ENCODE results near the gene IL20RB. TPM values are rescaled to one million over a fixed set of nuclear protein-coding genes. Genes with fewer than 3 reads are reported as not detected.

Gene IL20RB
- 100 to 1,000 TPM; 257 to 288 (median 273) TPM for total RNA-seq

DNA sequence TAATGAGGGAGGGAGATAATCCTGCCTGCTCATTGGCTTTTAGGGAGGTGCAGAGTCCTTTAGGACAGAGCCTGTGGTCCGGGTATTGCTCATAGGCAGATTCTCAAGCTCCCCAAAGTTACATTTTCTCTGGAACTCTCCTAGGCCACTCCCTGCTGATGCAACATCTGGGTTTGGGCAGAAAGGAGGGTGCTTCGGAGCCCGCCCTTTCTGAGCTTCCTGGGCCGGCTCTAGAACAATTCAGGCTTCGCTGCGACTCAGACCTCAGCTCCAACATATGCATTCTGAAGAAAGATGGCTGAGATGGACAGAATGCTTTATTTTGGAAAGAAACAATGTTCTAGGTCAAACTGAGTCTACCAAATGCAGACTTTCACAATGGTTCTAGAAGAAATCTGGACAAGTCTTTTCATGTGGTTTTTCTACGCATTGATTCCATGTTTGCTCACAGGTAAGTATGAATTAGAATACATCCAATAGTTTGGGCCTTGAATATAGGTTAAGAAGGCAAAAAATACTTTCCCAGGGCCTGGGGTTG lies at the start of gene IL20RB:
TSS of gene IL20RB (plus strand) at position 233 of the 538 bp plus-strand sequence. CDS start at position 364, 131 bp downstream.
- peak; percentile 69 to 92 for DNase-seq (ENCODE audit: low spot score in 2 of 2)
- H3K4me3 ChIP-seq (ENCODE audit: low read depth, poor library complexity, severe bottlenecking) = peak within 1 kb of the TSS; percentile 0
- TF ChIP-seq, protein P1, sequence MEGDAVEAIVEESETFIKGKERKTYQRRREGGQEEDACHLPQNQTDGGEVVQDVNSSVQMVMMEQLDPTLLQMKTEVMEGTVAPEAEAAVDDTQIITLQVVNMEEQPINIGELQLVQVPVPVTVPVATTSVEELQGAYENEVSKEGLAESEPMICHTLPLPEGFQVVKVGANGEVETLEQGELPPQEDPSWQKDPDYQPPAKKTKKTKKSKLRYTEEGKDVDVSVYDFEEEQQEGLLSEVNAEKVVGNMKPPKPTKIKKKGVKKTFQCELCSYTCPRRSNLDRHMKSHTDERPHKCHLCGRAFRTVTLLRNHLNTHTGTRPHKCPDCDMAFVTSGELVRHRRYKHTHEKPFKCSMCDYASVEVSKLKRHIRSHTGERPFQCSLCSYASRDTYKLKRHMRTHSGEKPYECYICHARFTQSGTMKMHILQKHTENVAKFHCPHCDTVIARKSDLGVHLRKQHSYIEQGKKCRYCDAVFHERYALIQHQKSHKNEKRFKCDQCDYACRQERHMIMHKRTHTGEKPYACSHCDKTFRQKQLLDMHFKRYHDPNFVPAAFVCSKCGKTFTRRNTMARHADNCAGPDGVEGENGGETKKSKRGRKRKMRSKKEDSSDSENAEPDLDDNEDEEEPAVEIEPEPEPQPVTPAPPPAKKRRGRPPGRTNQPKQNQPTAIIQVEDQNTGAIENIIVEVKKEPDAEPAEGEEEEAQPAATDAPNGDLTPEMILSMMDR (IDR thresholded peaks at IDR 0.05) = no peak
- no peak for TF ChIP-seq POLR2A (IDR thresholded peaks at IDR 0.05)
- intact Hi-C loops (cut with DNase I; ENCODE audit: low total_unique reads) = no loop called here
- 35 to 49% methylated on average over 7 of the region's 7 CpGs for WGBS, 2 donors

GRCh38 chr3:136908297-136908696 lies 49.5 kb upstream of the IL20RB start:
- H3K4me3 ChIP-seq (ENCODE audit: low read depth, poor library complexity, severe bottlenecking) = no peak overlapping the region
- 92 to 95% methylated on average over 2 of the region's 2 CpGs for WGBS, 2 donors
- no peak for DNase-seq (ENCODE audit: low spot score in 2 of 2)
- intact Hi-C loops (cut with DNase I; ENCODE audit: low total_unique reads) = no loop called here
- TF ChIP-seq, protein P1 (IDR thresholded peaks at IDR 0.05) = no peak
- TF ChIP-seq POLR2A (IDR thresholded peaks at IDR 0.05) = no peak

- WGBS, 2 donors = 63 to 68% methylated on average over 4 of the region's 4 CpGs
- DNase-seq (ENCODE audit: low spot score in 2 of 2) = no peak
- TF ChIP-seq, protein P1 (IDR thresholded peaks at IDR 0.05) = no peak
- TF ChIP-seq POLR2A (IDR thresholded peaks at IDR 0.05) = no peak
- no peak overlapping the region for H3K4me3 ChIP-seq (ENCODE audit: low read depth, poor library complexity, severe bottlenecking)
- intact Hi-C loops (cut with DNase I; ENCODE audit: low total_unique reads) = no loop called here
These were observed 48.6 kb upstream of the IL20RB start for GRCh38 chr3:136909187-136909586.

DNA sequence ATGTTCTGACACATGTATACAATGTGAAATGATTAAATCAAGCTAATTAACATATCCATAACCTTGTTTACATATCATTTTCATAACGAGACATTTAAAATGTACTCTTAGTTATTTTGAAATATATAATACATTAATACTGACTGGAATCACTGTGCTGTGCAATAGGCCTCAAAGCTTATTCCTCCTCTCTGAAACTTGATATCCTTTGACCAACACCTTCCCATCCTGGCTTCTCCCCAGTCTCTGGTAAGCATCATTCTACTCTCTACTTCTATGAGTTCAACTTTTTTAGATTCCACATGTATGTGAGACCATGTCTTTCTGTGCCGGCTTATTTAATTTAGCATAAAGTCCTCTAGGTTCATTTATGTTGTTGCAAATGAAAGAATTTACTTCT lies 47.1 kb upstream of the IL20RB start:
- WGBS, 2 donors = 90% methylated on average over 2 of the region's 2 CpGs
- no peak for DNase-seq (ENCODE audit: low spot score in 2 of 2)
- intact Hi-C loops (cut with DNase I; ENCODE audit: low total_unique reads) = loop anchor here (10.0 kb wide), 1 partner anchor 46 kb away; the partner anchor contains the start of gene NCK1
- TF ChIP-seq POLR2A (IDR thresholded peaks at IDR 0.05) = no peak
- TF ChIP-seq, protein P1 (IDR thresholded peaks at IDR 0.05) = no peak
- no peak overlapping the region for H3K4me3 ChIP-seq (ENCODE audit: low read depth, poor library complexity, severe bottlenecking)

GRCh38 chr3:136913168-136913567 lies 44.6 kb upstream of the IL20RB start:
- TF ChIP-seq, protein P1 (IDR thresholded peaks at IDR 0.05) = no peak
- TF ChIP-seq POLR2A (IDR thresholded peaks at IDR 0.05) = no peak
- no peak overlapping the region for H3K4me3 ChIP-seq (ENCODE audit: low read depth, poor library complexity, severe bottlenecking)
- intact Hi-C loops (cut with DNase I; ENCODE audit: low total_unique reads) = loop anchor here (10.0 kb wide), 1 partner anchor 48 kb away; the partner anchor contains the start of gene NCK1
- DNase-seq (ENCODE audit: low spot score in 2 of 2) = no peak
- 100% methylated on average over 1 of the region's 1 CpG for WGBS, 2 donors

GRCh38 chr3:136914739-136915138 lies 43.0 kb upstream of the IL20RB start:
- H3K4me3 ChIP-seq (ENCODE audit: low read depth, poor library complexity, severe bottlenecking) = no peak overlapping the region
- no peak for DNase-seq (ENCODE audit: low spot score in 2 of 2)
- TF ChIP-seq, protein P1 (IDR thresholded peaks at IDR 0.05) = no peak
- intact Hi-C loops (cut with DNase I; ENCODE audit: low total_unique reads) = loop anchor here (10.0 kb wide), 1 partner anchor 50 kb away; the partner anchor contains the start of gene NCK1
- WGBS, 2 donors = 80 to 86% methylated on average over 3 of the region's 3 CpGs

Measured in lower leg skin (tissue), 4 donors.